SU-DHL-6 (cell line): Measurements from ENCODE around the gene RTP2.

Experiments
- CTCF ChIP-seq: fragments of 200-600 bp; sonication (generic); IDR thresholded peaks from one replicate; pipeline ENCODE4 v1.5.1; 2017; ENCODE audit warnings: antibody characterized with exemption, mild to moderate bottlenecking, low read length, moderate library complexity; ENCODE audit not compliant: insufficient read depth, poor library complexity, severe bottlenecking
- EZH2phosphoT487 ChIP-seq: fragments of 200-600 bp; sonication (generic), shearing (Covaris generic); conservative IDR thresholded peaks from 2 replicates; pipeline ENCODE4 v1.6.1; 2018; ENCODE audit warnings: mild to moderate bottlenecking, antibody characterized with exemption, low read length, moderate library complexity, mixed read lengths

DNA sequence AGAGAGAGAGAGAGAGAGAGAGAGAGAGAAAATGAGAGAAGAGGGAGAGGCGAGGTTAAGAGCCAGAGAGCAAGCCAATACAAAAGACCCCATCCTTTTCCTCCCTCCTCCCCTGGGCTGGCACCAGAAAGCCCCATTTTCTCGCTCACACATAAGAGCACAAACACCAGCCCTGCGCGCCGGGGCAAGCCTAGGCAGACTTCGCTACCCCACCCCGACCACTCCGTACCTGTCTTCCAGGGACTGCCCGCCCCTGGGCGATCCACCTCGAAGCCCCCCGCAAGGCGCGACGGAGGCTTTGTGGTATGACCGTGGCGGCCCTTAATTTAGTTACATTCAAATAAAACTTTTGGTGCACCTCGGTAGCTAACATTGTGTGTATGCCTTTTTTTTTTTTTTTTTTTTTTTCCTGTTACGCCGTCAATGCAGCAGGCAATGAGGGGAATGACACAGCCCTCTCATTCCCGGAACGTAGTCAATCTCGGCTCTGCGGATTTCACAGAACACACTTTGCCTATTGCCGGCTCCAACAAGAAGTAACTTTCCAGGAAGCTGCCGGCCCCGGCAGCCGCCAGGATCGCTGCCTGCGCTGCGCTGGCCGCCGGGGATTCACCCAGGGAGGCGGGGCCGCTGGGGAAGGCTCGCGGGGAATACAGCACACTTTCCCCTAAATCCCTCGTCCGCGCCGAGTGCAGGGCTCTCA is 35.2 kb upstream of the RTP2 start:
- no peak for TF ChIP-seq CTCF
- TF ChIP-seq EZH2phosphoT487: no peak
